Mesendoderm (in vitro differentiated cells): ENCODE measurements around the gene NDC1.

Experiments used
- DNase-seq: peaks from one replicate; pipeline ENCODE4 v3.0.0; 2013
- H2AK5ac ChIP-seq: 2 replicates; pipeline ENCODE4 v1.6.1; 2013; ENCODE audit warnings: low read length, inconsistent platforms
- H2BK120ac ChIP-seq: 2 replicates; pipeline ENCODE4 v1.6.1; 2013; ENCODE audit warnings: low read depth, mild to moderate bottlenecking, low read length, moderate library complexity, mixed read lengths
- H2BK15ac ChIP-seq: replicated peaks from 2 replicates; pipeline ENCODE4 v1.6.1; 2013; ENCODE audit warnings: low read depth, mild to moderate bottlenecking, moderate library complexity
- H2BK5ac ChIP-seq: 2 replicates; pipeline ENCODE4 v1.6.1; 2013; ENCODE audit warnings: low read length, inconsistent platforms
- H3K18ac ChIP-seq: 2 replicates; pipeline ENCODE4 v1.6.1; 2013; ENCODE audit warnings: mild to moderate bottlenecking, low read length, mixed read lengths
- H3K23ac ChIP-seq: one replicate; pipeline ENCODE4 v1.6.1; 2013; ENCODE audit warnings: low read length
- H3K27ac ChIP-seq: 2 replicates; pipeline ENCODE4 v1.5.1; 2013; ENCODE audit warnings: low read depth, mild to moderate bottlenecking, inconsistent platforms, low read length, moderate library complexity
- H3K27me3 ChIP-seq: 2 replicates; pipeline ENCODE4 v1.6.1; 2013; ENCODE audit warnings: low read length, control low read depth, mild to moderate bottlenecking, inconsistent platforms; ENCODE audit not compliant: insufficient read depth, poor library complexity
- H3K36me3 ChIP-seq: 2 replicates; pipeline ENCODE4 v1.6.1; 2013; ENCODE audit warnings: low read length, inconsistent platforms; ENCODE audit not compliant: control insufficient read depth, insufficient read depth
- H3K4ac ChIP-seq: one replicate; pipeline ENCODE4 v1.6.1; 2013; ENCODE audit warnings: low read depth, mild to moderate bottlenecking, low read length, moderate library complexity
- H3K4me1 ChIP-seq: 2 replicates; pipeline ENCODE4 v1.6.1; 2013; ENCODE audit warnings: low read depth, low read length, inconsistent platforms; ENCODE audit not compliant: control insufficient read depth
- H3K4me2 ChIP-seq: 2 replicates; pipeline ENCODE4 v1.6.1; 2013; ENCODE audit warnings: low read length
- H3K4me3 ChIP-seq: 2 replicates; pipeline ENCODE4 v1.5.1; 2013; ENCODE audit warnings: mild to moderate bottlenecking, low read length
- H3K56ac ChIP-seq: one replicate; pipeline ENCODE4 v1.6.1; 2013; ENCODE audit warnings: low read length
- H3K79me1 ChIP-seq: 2 replicates; pipeline ENCODE4 v1.6.1; 2013; ENCODE audit warnings: low read length, inconsistent platforms
- H3K79me2 ChIP-seq: 2 replicates; pipeline ENCODE4 v1.6.1; 2013; ENCODE audit warnings: mild to moderate bottlenecking, low read length; ENCODE audit not compliant: control insufficient read depth, insufficient read depth
- H3K9ac ChIP-seq: 2 replicates; pipeline ENCODE4 v1.6.1; 2013; ENCODE audit warnings: low read length, inconsistent platforms
- H4K5ac ChIP-seq: one replicate; pipeline ENCODE4 v1.6.1; 2013; ENCODE audit warnings: low read length
- H4K8ac ChIP-seq: one replicate; pipeline ENCODE4 v1.6.1; 2013; ENCODE audit warnings: low read depth, mild to moderate bottlenecking, control low read depth, low read length, moderate library complexity
- WGBS: extraction: QIAGEN DNeasy Blood & Tissue Kit; methylation state at CpG from one replicate; pipeline ENCODE4 v1.1.7; 2013; ENCODE audit warnings: low lambda C conversion rate, missing lambda C conversion rate; ENCODE audit not compliant: insufficient coverage; ENCODE audit errors: extremely low coverage; 5-methylcytosine and 5-hydroxymethylcytosine counted together

The NDC1 gene

GRCh38 chr1:53792806-53793205, 45.3 kb downstream of the NDC1 start:
- Histone ChIP-seq H3K4ac (no peak overlapping the region), H2AK5ac (no peak overlapping the region), H3K18ac (no peak overlapping the region), H2BK120ac (no peak overlapping the region), H3K36me3 (peaks cover 3% of the 10 kb centered on the region), H3K23ac (no peak overlapping the region), H3K9ac (no peak overlapping the region), H3K27me3 (no peaks in the 10 kb centered on the region), H2BK15ac (no peak overlapping the region), H4K5ac (no peak overlapping the region), H3K56ac (no peak overlapping the region), H2BK5ac (no peak overlapping the region), H3K79me2 (no peaks in the 10 kb centered on the region), H3K4me2 (no peak overlapping the region), H3K27ac (no peak overlapping the region), H3K4me1 (no peaks in the 10 kb centered on the region), H3K4me3 (no peak overlapping the region), H3K79me1 (peaks cover 2% of the 10 kb centered on the region), H4K8ac (no peak overlapping the region)
- WGBS: no CpG with 5 or more reads among the region's 4 CpGs
- DNase-seq: no peak

- H3K9ac ChIP-seq: no peak overlapping the region
- H3K23ac ChIP-seq: no peak overlapping the region
- no peak overlapping the region for H2AK5ac ChIP-seq
- no peak overlapping the region for H3K4me2 ChIP-seq
- H4K8ac ChIP-seq: no peak overlapping the region
- H3K79me2 ChIP-seq: no peaks in the 10 kb centered on the region
- H3K4ac ChIP-seq: no peak overlapping the region
- no peak overlapping the region for H4K5ac ChIP-seq
- H3K56ac ChIP-seq: no peak overlapping the region
- no peaks in the 10 kb centered on the region for H3K27me3 ChIP-seq
- H3K36me3 ChIP-seq: peaks cover 4% of the 10 kb centered on the region
- no peaks in the 10 kb centered on the region for H3K4me1 ChIP-seq
- no CpG with 5 or more reads among the region's 3 CpGs for WGBS
- DNase-seq: no peak
- no peaks in the 10 kb centered on the region for H3K79me1 ChIP-seq
- no peak overlapping the region for H2BK15ac ChIP-seq
- H3K18ac ChIP-seq: no peak overlapping the region
- no peak overlapping the region for H3K27ac ChIP-seq
- no peak overlapping the region for H2BK5ac ChIP-seq
- H3K4me3 ChIP-seq: no peak overlapping the region
- no peak overlapping the region for H2BK120ac ChIP-seq
Measured at GRCh38 chr1:53787655-53788054, 50.4 kb downstream of the NDC1 start.

- Histone ChIP-seq H3K79me2 (no peaks in the 10 kb centered on the region), H2AK5ac (no peak overlapping the region), H3K4me2 (no peak overlapping the region), H3K18ac (no peak overlapping the region), H3K4me1 (no peaks in the 10 kb centered on the region), H3K79me1 (no peaks in the 10 kb centered on the region), H2BK5ac (no peak overlapping the region), H3K9ac (no peak overlapping the region), H3K56ac (no peak overlapping the region), H4K8ac (no peak overlapping the region), H3K4me3 (no peak overlapping the region), H3K36me3 (peaks cover 5% of the 10 kb centered on the region), H2BK120ac (no peak overlapping the region), H4K5ac (no peak overlapping the region), H2BK15ac (no peak overlapping the region), H3K27me3 (no peaks in the 10 kb centered on the region), H3K4ac (no peak overlapping the region), H3K23ac (no peak overlapping the region), H3K27ac (no peak overlapping the region)
- WGBS: no CpG with 5 or more reads among the region's 1 CpG
- no peak for DNase-seq
Measured at GRCh38 chr1:53783056-53783455, 55.0 kb downstream of the NDC1 start.

DNA sequence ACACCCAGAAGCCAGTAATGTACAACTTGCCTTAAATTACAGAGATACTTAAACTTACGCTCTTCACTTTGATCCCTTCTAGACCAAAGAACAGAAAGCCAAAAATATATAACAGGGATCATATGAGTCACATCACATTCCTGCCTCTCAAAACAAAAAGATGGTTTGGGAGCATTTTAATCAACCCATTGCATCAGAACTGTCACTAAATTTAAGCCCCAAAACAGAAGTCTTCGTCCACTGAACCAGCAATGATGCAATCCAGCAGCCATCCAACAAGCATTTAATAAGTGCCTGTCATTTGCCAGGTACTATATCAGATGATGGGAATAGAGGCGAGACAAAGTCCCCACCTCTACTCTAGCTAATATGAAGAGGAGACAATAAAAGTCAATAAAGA, 56.4 kb downstream of the NDC1 start:
- H3K27me3 ChIP-seq: no peaks in the 10 kb centered on the region
- peaks cover 4% of the 10 kb centered on the region for H3K36me3 ChIP-seq
- no peak for DNase-seq

DNA sequence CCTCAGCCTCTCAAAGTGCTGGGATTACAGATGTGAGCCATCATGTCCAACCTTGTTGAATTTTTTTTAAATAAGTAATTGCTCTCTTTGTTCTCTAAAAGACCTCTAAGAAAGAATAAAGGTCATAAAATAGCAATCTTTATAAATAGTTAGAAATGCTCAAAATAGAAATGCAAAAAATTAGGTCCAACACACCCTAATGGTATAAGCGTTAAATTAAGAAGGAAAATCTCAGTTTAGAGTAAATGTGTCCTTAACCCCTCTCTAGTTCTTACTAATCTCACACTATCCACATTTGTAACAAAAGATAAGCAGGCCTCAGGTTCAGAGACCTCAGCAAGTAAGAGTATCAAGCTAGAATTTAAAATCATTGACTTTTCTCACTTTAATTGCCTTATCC, 60.8 kb downstream of the NDC1 start:
- Histone ChIP-seq H3K4me2 (no peak overlapping the region), H3K79me1 (no peaks in the 10 kb centered on the region), H3K18ac (no peak overlapping the region), H4K8ac (no peak overlapping the region), H3K27ac (no peak overlapping the region), H3K4me3 (no peak overlapping the region), H2AK5ac (no peak overlapping the region), H3K56ac (no peak overlapping the region), H2BK120ac (no peak overlapping the region), H4K5ac (no peak overlapping the region), H3K9ac (no peak overlapping the region), H3K79me2 (no peaks in the 10 kb centered on the region), H3K27me3 (no peaks in the 10 kb centered on the region), H2BK15ac (no peak overlapping the region), H3K4ac (no peak overlapping the region), H3K4me1 (no peaks in the 10 kb centered on the region), H3K23ac (no peak overlapping the region), H2BK5ac (no peak overlapping the region), H3K36me3 (peaks cover under 1% of the 10 kb centered on the region)
- no CpG with 5 or more reads among the region's 1 CpG for WGBS
- no peak for DNase-seq

More for the DNA sequence above, 56.4 kb downstream of the NDC1 start:
- Histone ChIP-seq H3K4ac (no peak overlapping the region), H4K5ac (no peak overlapping the region), H2BK15ac (no peak overlapping the region), H2BK120ac (no peak overlapping the region), H3K79me1 (no peaks in the 10 kb centered on the region), H3K4me2 (no peak overlapping the region), H2BK5ac (no peak overlapping the region), H3K23ac (no peak overlapping the region), H3K4me1 (no peaks in the 10 kb centered on the region), H3K79me2 (no peaks in the 10 kb centered on the region), H3K4me3 (no peak overlapping the region), H3K56ac (no peak overlapping the region), H2AK5ac (no peak overlapping the region), H3K9ac (no peak overlapping the region), H3K27ac (no peak overlapping the region), H3K18ac (no peak overlapping the region), H4K8ac (no peak overlapping the region)
- WGBS: no CpG with 5 or more reads among the region's 3 CpGs

DNA sequence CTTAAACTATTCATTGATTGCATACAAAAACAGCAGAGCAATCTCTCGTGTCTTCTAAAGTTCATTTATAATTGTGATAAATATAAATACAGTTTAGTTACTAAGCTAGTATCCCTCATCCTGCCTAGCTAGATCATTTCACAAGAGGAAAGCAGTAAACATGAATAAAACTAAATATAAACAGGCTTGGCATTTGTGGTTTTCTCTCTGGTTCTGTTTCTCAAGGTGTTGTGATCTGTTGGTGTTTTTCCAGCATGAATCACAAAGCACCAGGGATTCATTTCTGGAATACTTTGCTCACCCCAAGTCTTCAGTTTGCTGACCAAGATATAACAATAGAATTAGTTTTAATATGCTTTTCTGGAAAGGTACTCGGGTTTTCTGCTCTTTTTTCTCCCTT, 66.4 kb downstream of the NDC1 start:
- Histone ChIP-seq H2AK5ac (no peak overlapping the region), H2BK5ac (no peak overlapping the region), H4K5ac (no peak overlapping the region), H3K18ac (no peak overlapping the region), H3K56ac (no peak overlapping the region), H4K8ac (no peak overlapping the region), H3K4me3 (no peak overlapping the region), H3K4ac (no peak overlapping the region), H3K79me1 (no peaks in the 10 kb centered on the region), H2BK15ac (no peak overlapping the region), H3K4me1 (no peaks in the 10 kb centered on the region), H3K23ac (no peak overlapping the region), H3K4me2 (no peak overlapping the region), H3K36me3 (no peaks in the 10 kb centered on the region), H3K27me3 (no peaks in the 10 kb centered on the region), H2BK120ac (no peak overlapping the region), H3K9ac (no peak overlapping the region), H3K27ac (no peak overlapping the region), H3K79me2 (no peaks in the 10 kb centered on the region)
- no CpG with 5 or more reads among the region's 2 CpGs for WGBS
- no peak for DNase-seq
